Measurements from ENCODE around the gene LDLRAD1. TPM values are rescaled to one million over a fixed set of nuclear protein-coding genes. Genes with fewer than 3 reads are reported as not detected.

The LDLRAD1 gene
- total and polyA plus RNA-seq, 10 of the 15 experiments (the other 5 are each of a cell fraction or from before 2014, with no cell fraction given): not detected

- Histone ChIP-seq H3K79me2 (ENCODE audit: control insufficient read depth, insufficient read depth, low read length) (peaks cover 52% of the 10 kb centered on the region), H3K9ac (ENCODE audit: control insufficient read depth, insufficient read depth, low read length) (peak overlapping the region; percentile 93), H3K36me3 (ENCODE audit: control insufficient read depth in 2 of 2, insufficient read depth in 2 of 2, low read length in 1 of 2) (no peaks in the 10 kb centered on the region), H3K4me2 (ENCODE audit: control insufficient read depth, insufficient read depth) (peak overlapping the region; percentile 77), H2AFZ (ENCODE audit: control insufficient read depth, low read depth, low read length) (peak overlapping the region; percentile 95), H3K9me3 (replicated peaks; ENCODE audit: control insufficient read depth, insufficient read depth, low read length) (no peaks in the 10 kb centered on the region), H3K27ac (ENCODE audit: control insufficient read depth, insufficient read depth) (peak overlapping the region; percentile 88), H3K4me3 (peak overlapping the region; percentile 75), H4K20me1 (ENCODE audit: control insufficient read depth, insufficient read depth) (no peaks in the 10 kb centered on the region), H3K4me1 (ENCODE audit: control insufficient read depth, insufficient read depth, low read length) (peaks cover under 1% of the 10 kb centered on the region; the same call in 1 of the 2 replicates), H3K27me3 (replicated peaks in 1 of 2; ENCODE audit: control insufficient read depth in 2 of 2, insufficient read depth in 2 of 2, low read length in 1 of 2) (no peaks in the 10 kb centered on the region)
- WGBS (ENCODE audit: insufficient coverage, insufficient replicate concordance, low lambda C conversion rate, missing lambda C conversion rate): 1% methylated on average over 21 of the region's 21 CpGs
- in situ Hi-C loops (cut with MboI) (loop anchor here (25.0 kb wide), 1 partner anchor 192 kb away; no protein-coding TSS in a partner anchor), intact Hi-C loops (cut with micrococcal nuclease; ENCODE audit: unreplicated experiment) (loop anchor here (2.0 to 10.0 kb wide), 6 partner anchors 107 to 748 kb away; partner anchors contain the start of genes LRRC42, NDC1, SSBP3 and TTC22)
- TSS peak; percentile 76 for BruUV-seq (replicated peaks)
- CTCF ChIA-PET: interaction anchor here (0.8 to 5.4 kb wide), 8 partner anchors 11 to 193 kb away, joined by 3 to 27 read pairs (median 4); no protein-coding TSS in a partner anchor
- POLR2A ChIA-PET: interaction anchor here (1.1 to 4.7 kb wide), 8 partner anchors 9 to 350 kb away, joined by 3 to 32 read pairs (median 4); partner anchors contain the start of genes IFT25, LRRC42 and NDC1
- SMC1A ChIA-PET (ENCODE audit: uncharacterized antibody, unreplicated experiment): interaction anchor here (0.6 to 1.4 kb wide), 5 partner anchors 28 to 192 kb away, joined by 3 to 4 read pairs (median 3); partner anchors contain the start of genes IFT25 and LRRC42
- DNase-seq (ENCODE audit: low read depth, low spot score): no peak
- ATAC-seq: 0 out of 3 replicates have a peak, but pooled peaks have one; percentile 1
- RAD21 ChIA-PET (ENCODE audit: unreplicated experiment): interaction anchor here (0.9 to 2.0 kb wide), 6 partner anchors 9 to 435 kb away, joined by 3 to 10 read pairs (median 3); partner anchors contain the start of genes IFT25 and LRRC42
- no peak for FAIRE-seq
- TF ChIP-seq NKRF (conservative IDR thresholded peaks at IDR 0.05) (peak; percentile 79), SP1 (IDR thresholded peaks at IDR 0.05; ENCODE audit: low read depth, low read length) (no peak), PKNOX1 (IDR thresholded peaks at IDR 0.05) (peak; percentile 25; the same call in 1 of the 2 replicates), TAF1 (IDR thresholded peaks at IDR 0.05; ENCODE audit: borderline replicate concordance, low read depth, low read length) (no peak), BACH1 (IDR thresholded peaks at IDR 0.05; ENCODE audit: borderline replicate concordance) (peak; percentile 60; the same call in 1 of the 2 replicates), DPF2 (IDR thresholded peaks at IDR 0.05) (peak; percentile 50; the same call in 1 of the 2 replicates), CUX1 (IDR thresholded peaks at IDR 0.05; ENCODE audit: insufficient replicate concordance, low read depth, low read length) (peak; percentile 14), LARP7 (IDR thresholded peaks at IDR 0.05) (peak; percentile 72; the same call in 1 of the 2 replicates), SIN3A (IDR thresholded peaks at IDR 0.05; ENCODE audit: low read depth, low read length) (no peak), ELK1 (IDR thresholded peaks at IDR 0.05; ENCODE audit: low read depth, low read length) (no peak), SMARCA5 (IDR thresholded peaks at IDR 0.05) (peak; percentile 53; the same call in 1 of the 2 replicates), CBFB (IDR thresholded peaks at IDR 0.05; ENCODE audit: low read depth) (0 out of 2 replicates have a peak, but pooled peaks have one; percentile 26)
Observed at GRCh38 chr1:54053745-54054437, 35.9 kb upstream of the LDLRAD1 start.
